Osteoblast (primary cell): Measurements from ENCODE around the gene TCF7L2. TPM values are rescaled to one million over a fixed set of nuclear protein-coding genes. Genes with fewer than 3 reads are reported as not detected.

Experiments used
- DNase-seq: peaks from one replicate; pipeline ENCODE4 v3.0.0; 2011; ENCODE audit warnings: low spot score, mixed read lengths; ENCODE audit not compliant: insufficient read length; ENCODE audit errors: missing footprints
- H2AFZ ChIP-seq: 2 replicates; pipeline ENCODE4 v1.6.0; 2011; ENCODE audit warnings: mild to moderate bottlenecking, low read length
- H3K27ac ChIP-seq: 2 replicates; pipeline ENCODE4 v1.5.1; 2011; ENCODE audit warnings: mild to moderate bottlenecking, low read depth, low read length, moderate library complexity
- H3K27me3 ChIP-seq: 2 replicates; pipeline ENCODE4 v1.6.0; 2012; ENCODE audit warnings: mild to moderate bottlenecking, control low read depth, inconsistent platforms, low read length, moderate library complexity; ENCODE audit not compliant: insufficient read depth
- H3K36me3 ChIP-seq: 2 replicates; pipeline ENCODE4 v1.5.1; 2011; ENCODE audit warnings: mild to moderate bottlenecking, low read length, control low read depth, moderate library complexity; ENCODE audit not compliant: insufficient read depth
- H3K4me1 ChIP-seq: 2 replicates; pipeline ENCODE4 v1.5.1; 2011; ENCODE audit warnings: mild to moderate bottlenecking, low read length, control low read depth, moderate library complexity; ENCODE audit not compliant: insufficient read depth
- H3K4me2 ChIP-seq: 2 replicates; pipeline ENCODE4 v1.6.0; 2011; ENCODE audit warnings: mild to moderate bottlenecking, low read length; ENCODE audit not compliant: insufficient read depth
- H3K4me3 ChIP-seq: fragments of 200-600 bp; sonication (generic); 3 replicates; pipeline ENCODE4 v1.5.1; 2012; ENCODE audit warnings: mild to moderate bottlenecking, low read length, inconsistent platforms; ENCODE audit not compliant: insufficient read depth
- H3K79me2 ChIP-seq: 2 replicates; pipeline ENCODE4 v1.6.0; 2012; ENCODE audit warnings: mild to moderate bottlenecking, low read length, control low read depth, inconsistent platforms; ENCODE audit not compliant: insufficient read depth
- H3K9me3 ChIP-seq: 2 replicates; pipeline ENCODE4 v1.5.1; 2011; ENCODE audit warnings: low read depth, low read length, control low read depth
- H4K20me1 ChIP-seq: 2 replicates; pipeline ENCODE4 v1.6.0; 2012; ENCODE audit warnings: mild to moderate bottlenecking, low read length, control low read depth; ENCODE audit not compliant: insufficient read depth
- total RNA-seq: library from RNA; depleted of rRNA; stranded (reverse); fragments of >200 nt; gene quantifications from 2 replicates; pipeline ENCODE4 v1.2.3, GENCODE V29; 2012
- TF ChIP-seq, protein P1 (sequence below): IDR thresholded peaks from 2 replicates; pipeline ENCODE4 v1.5.1; 2011; ENCODE audit warnings: mild to moderate bottlenecking, low read depth, low read length, moderate library complexity; ENCODE audit errors: extremely low read depth

Gene TCF7L2
- total RNA-seq, 1 donor, result 9.0 TPM

DNA sequence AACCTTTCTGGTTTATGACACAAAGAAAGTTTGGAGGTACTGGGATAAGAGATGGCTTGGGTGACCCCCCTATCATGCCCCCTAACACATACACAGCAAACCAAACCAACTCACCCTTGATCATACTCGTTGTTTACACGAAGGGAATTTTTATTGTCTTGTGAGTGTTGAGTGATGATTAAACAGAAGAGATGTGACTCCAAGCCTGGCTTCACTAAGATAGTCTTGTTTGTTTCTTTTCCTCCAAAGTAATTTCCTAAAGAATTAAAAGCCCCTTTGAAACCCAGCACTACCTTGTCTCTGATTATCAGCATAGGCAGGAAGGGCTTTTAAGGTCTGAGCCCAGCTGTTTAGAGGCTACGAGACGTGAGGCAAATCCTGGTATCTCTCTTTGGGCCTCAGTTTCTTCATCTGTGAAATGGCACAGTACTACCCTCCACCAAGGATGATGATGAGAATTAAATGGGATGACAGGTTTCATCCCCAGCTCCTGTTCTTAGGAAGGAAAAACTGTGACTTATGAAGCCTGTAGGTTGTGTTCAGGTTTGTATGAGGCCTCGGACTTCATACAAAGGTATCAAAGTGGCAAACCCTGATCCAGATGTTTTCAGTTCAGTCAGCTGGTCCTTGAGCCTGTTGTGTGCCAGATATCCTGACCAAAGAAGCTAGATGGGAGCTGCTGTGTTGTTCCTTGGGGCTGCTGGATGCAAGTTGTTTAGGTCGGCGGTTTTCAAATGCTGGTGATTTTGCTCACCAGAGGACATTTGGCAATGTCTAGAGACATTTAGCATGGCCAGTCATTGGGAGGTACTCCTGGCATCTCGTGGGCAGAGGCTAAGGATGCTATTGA is 51.8 kb downstream of the TCF7L2 start:
- no peak overlapping the region for H3K4me3 ChIP-seq
- H4K20me1 ChIP-seq, result peaks cover 70% of the 10 kb centered on the region
- H3K4me2 ChIP-seq, result no peak overlapping the region
- peaks cover 31% of the 10 kb centered on the region for H3K79me2 ChIP-seq
- H3K4me1 ChIP-seq, result no peaks in the 10 kb centered on the region
- no peaks in the 10 kb centered on the region for H3K27me3 ChIP-seq
- no peak for DNase-seq
- no peaks in the 10 kb centered on the region for H3K9me3 ChIP-seq
- no peaks in the 10 kb centered on the region for H3K36me3 ChIP-seq
- TF ChIP-seq, protein P1, sequence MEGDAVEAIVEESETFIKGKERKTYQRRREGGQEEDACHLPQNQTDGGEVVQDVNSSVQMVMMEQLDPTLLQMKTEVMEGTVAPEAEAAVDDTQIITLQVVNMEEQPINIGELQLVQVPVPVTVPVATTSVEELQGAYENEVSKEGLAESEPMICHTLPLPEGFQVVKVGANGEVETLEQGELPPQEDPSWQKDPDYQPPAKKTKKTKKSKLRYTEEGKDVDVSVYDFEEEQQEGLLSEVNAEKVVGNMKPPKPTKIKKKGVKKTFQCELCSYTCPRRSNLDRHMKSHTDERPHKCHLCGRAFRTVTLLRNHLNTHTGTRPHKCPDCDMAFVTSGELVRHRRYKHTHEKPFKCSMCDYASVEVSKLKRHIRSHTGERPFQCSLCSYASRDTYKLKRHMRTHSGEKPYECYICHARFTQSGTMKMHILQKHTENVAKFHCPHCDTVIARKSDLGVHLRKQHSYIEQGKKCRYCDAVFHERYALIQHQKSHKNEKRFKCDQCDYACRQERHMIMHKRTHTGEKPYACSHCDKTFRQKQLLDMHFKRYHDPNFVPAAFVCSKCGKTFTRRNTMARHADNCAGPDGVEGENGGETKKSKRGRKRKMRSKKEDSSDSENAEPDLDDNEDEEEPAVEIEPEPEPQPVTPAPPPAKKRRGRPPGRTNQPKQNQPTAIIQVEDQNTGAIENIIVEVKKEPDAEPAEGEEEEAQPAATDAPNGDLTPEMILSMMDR, result no peak
- no peak overlapping the region for H2AFZ ChIP-seq
- no peak overlapping the region for H3K27ac ChIP-seq

DNA sequence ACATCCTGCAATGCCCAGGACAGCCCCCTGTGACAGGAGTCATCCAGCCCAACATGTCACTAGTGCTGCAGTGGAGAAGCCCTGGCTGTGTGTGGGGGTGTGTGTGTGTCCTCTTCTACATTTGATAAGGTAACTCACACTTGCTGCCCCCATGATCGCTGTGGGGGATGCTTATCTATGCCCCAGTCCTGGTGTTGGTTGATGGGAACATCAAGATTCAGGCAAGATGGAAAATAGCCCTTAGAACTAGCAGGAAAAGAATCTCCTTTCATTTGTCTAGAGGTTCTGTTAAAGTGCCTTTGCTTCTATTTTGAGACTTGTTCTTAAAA is 52.4 kb downstream of the TCF7L2 start:
- Histone ChIP-seq H3K36me3 (no peaks in the 10 kb centered on the region), H3K27ac (no peak overlapping the region), H3K79me2 (peaks cover 29% of the 10 kb centered on the region), H3K27me3 (no peaks in the 10 kb centered on the region), H3K4me2 (no peak overlapping the region), H3K4me1 (no peaks in the 10 kb centered on the region), H3K9me3 (no peaks in the 10 kb centered on the region), H2AFZ (no peak overlapping the region), H4K20me1 (peaks cover 67% of the 10 kb centered on the region), H3K4me3 (no peak overlapping the region)
- no peak for DNase-seq
- TF ChIP-seq, protein P1, result no peak

DNA sequence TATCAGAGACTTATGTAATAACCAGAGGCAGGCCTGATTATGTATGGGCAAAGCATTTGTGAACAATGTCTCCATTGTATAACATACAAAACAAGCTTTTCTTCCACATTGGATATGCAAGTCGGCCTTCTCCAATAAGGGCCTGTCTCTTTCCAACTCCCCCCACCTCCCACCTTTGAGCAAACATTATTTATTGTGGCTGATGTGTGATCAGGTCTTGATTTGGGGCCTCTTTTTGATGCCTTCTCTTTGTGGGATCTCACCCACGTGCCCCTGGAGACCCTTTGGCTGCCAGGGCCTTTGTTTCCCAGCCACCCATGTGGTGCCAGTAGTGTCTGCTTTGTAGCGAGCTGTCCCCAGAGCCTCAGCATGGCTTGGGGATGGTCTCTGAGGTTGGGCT is 53.0 kb downstream of the TCF7L2 start:
- Histone ChIP-seq H3K27me3 (no peaks in the 10 kb centered on the region), H3K27ac (no peak overlapping the region), H3K4me1 (no peaks in the 10 kb centered on the region), H2AFZ (no peak overlapping the region), H3K9me3 (no peaks in the 10 kb centered on the region), H3K79me2 (peaks cover 28% of the 10 kb centered on the region), H3K4me2 (no peak overlapping the region), H3K36me3 (no peaks in the 10 kb centered on the region), H4K20me1 (peaks cover 67% of the 10 kb centered on the region), H3K4me3 (no peak overlapping the region)
- TF ChIP-seq, protein P1, result no peak
- no peak for DNase-seq

DNA sequence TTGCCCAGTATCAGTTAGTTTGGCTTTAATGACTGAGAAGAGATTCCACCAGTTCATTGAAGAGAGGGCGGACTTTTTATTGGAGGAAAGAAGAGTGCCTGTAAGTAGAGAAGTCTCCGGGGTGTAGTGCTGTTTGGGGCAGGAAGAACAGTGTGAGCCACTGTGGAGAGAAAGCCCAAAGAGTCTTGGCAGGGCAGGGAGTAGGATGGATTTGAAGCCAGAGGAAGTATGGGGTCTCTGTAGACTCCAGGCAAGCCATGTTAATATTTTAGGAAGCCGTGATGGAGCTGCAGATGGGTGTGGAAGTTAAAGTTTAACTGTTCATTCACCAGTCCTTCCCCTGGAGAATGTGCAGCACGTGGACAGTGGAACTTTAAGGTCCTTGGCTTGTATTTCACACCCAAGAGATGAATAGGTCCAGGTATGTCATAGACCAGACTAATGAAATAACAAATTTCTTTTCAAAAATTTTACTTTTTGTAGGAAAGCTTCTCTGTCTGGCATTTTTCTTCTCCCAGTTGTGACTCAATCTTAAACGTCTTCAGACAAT is 54.1 kb downstream of the TCF7L2 start:
- Histone ChIP-seq H3K27me3 (no peaks in the 10 kb centered on the region), H2AFZ (no peak overlapping the region), H3K4me1 (no peaks in the 10 kb centered on the region), H3K4me2 (no peak overlapping the region), H3K79me2 (peaks cover 34% of the 10 kb centered on the region), H3K36me3 (no peaks in the 10 kb centered on the region), H3K4me3 (no peak overlapping the region), H3K27ac (no peak overlapping the region), H3K9me3 (no peaks in the 10 kb centered on the region), H4K20me1 (peaks cover 71% of the 10 kb centered on the region)
- no peak for DNase-seq
- TF ChIP-seq, protein P1, result no peak
